Activated CD4-positive, alpha-beta T cell treated with anti-CD3 and anti-CD28 coated beads for 36 hours (primary cell): ENCODE data around the gene OTOA. TPM values are rescaled to one million over a fixed set of nuclear protein-coding genes. Genes with fewer than 3 reads are reported as not detected.
"Not testable (repeated sequence)": the region's sequence is repeated elsewhere in the genome, so short reads cannot be mapped to it uniquely, and the experiment has no call there.

Source experiments
- ATAC-seq: fragments of 200-7000 bp; cut with Tn5 transposase; one replicate; pipeline ENCODE4 v1.10.0; 2021; ENCODE audit warnings: mild to moderate bottlenecking, moderate library complexity
- CTCF ChIA-PET: fragments of 350-600 bp; sonication (Branson Sonifier 250); formaldehyde crosslinking; loops from one replicate; lab custom pipeline; 2021; ENCODE audit warnings: antibody characterized with exemption; lab: Charles Lee
- POLR2A ChIA-PET: fragments of 350-600 bp; sonication (Branson Sonifier 250); formaldehyde crosslinking; loops from one replicate; lab custom pipeline; 2021; ENCODE audit warnings: antibody characterized with exemption, inconsistent platforms; lab: Charles Lee
- DNase-seq: peaks from one replicate; pipeline ENCODE4 v3.0.0-alpha.2; 2020
- H3K27ac Mint-ChIP-seq: one replicate; pipeline ENCODE4 v1.8.0; 2021; ENCODE audit warnings: mixed read lengths
- H3K27me3 Mint-ChIP-seq: one replicate; pipeline ENCODE4 v1.8.0; 2021; ENCODE audit warnings: mixed read lengths
- H3K36me3 Mint-ChIP-seq: one replicate; pipeline ENCODE4 v1.8.0; 2021; ENCODE audit warnings: low read depth, mixed read lengths
- H3K4me1 Mint-ChIP-seq: one replicate; pipeline ENCODE4 v1.8.0; 2021; ENCODE audit warnings: mixed read lengths
- H3K4me3 Mint-ChIP-seq: one replicate; pipeline ENCODE4 v1.8.0; 2021; ENCODE audit warnings: mild to moderate bottlenecking, moderate library complexity, mixed read lengths
- H3K9me3 Mint-ChIP-seq: one replicate; pipeline ENCODE4 v1.8.0; 2021; ENCODE audit warnings: low read depth, mixed read lengths
- intact Hi-C, 2 experiments: fragments of 100-400 bp; cut with DNase I in 1 of 2; cut with micrococcal nuclease in 1 of 2; formaldehyde crosslinking; loops; one replicate each; pipeline versions ENCODE4 v1.14.2 to v1.15.1; 2022 to 2024; cut with DNase I, micrococcal nuclease
- total RNA-seq, 2 experiments: library from RNA; stranded (reverse); gene quantifications; one replicate each; pipeline ENCODE4 v1.2.3, GENCODE V29; 2021

Gene OTOA
- total RNA-seq, 2 experiments from 2014 or later = 0.07 TPM; not detected in 1

- no peaks in the 10 kb centered on the region for H3K36me3 Mint-ChIP-seq
- H3K27me3 Mint-ChIP-seq = peaks cover 1% of the 10 kb centered on the region
- CTCF ChIA-PET = no interaction called here
- H3K4me3 Mint-ChIP-seq = no peak overlapping the region
- H3K4me1 Mint-ChIP-seq = no peaks in the 10 kb centered on the region
- POLR2A ChIA-PET = no interaction called here
- intact Hi-C loops = no loop called here
- no peaks in the 10 kb centered on the region for H3K9me3 Mint-ChIP-seq
- H3K27ac Mint-ChIP-seq = no peak overlapping the region
- DNase-seq (no peak), ATAC-seq (no peak)
These were observed 38.5 kb downstream of the OTOA start for GRCh38 chr16:21702276-21702675.

DNA sequence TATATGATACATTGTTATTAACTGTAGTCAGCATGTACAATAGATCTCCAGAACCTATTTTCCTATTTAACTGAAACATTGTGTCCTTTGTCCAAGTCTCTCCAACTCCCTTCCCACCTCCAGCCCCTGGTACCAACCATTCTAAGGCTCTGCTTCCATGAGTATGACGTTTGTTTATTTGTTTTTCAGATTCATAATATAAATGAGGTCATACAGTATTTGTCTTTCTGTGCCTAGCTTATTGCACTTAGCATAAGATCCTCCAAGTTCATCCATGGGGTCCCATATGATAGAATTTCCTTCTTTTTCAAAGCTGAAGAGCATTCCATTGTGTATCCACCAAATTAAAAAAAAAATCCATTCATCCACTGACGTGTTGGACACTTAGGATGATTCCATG is 39.4 kb downstream of the OTOA start:
- no peaks in the 10 kb centered on the region for H3K4me1 Mint-ChIP-seq
- no peaks in the 10 kb centered on the region for H3K9me3 Mint-ChIP-seq
- POLR2A ChIA-PET = no interaction called here
- peaks cover 1% of the 10 kb centered on the region for H3K27me3 Mint-ChIP-seq
- DNase-seq (no peak), ATAC-seq (no peak)
- no peak overlapping the region for H3K4me3 Mint-ChIP-seq
- CTCF ChIA-PET = interaction anchor here (0.6 to 1.9 kb wide), 3 partner anchors 9 to 1803 kb away, joined by 3 to 11 read pairs (median 3); no protein-coding TSS in a partner anchor
- H3K36me3 Mint-ChIP-seq = no peaks in the 10 kb centered on the region
- no peak overlapping the region for H3K27ac Mint-ChIP-seq
- intact Hi-C loops = no loop called here

DNA sequence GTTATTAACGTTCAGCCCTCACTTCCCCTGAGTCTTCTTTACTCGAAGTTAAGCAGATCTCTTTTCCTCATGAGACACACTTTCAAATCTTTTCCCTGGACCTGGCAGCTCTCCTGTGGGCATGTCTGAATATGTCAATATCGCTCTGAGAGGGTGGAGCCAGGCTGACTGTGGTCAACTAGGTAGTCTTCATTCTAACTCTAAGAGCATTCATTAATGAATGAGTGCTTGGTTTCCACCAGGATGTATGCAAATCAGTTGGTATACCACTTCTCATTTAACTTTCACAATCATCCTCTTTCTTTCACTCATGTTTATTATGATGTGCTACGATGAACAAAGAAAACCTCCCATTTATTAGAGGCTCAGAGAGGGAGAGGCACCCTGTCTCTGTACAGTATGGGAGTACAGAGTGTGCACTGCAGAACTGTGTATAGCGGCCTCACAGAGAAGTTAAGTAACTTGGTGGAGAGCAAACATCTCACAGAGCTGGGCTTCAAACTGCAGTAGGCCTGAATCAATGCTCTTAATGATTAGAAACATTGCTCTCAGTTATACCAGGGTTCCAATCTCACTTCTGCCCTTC is 39.9 kb downstream of the OTOA start:
- Mint-ChIP-seq H3K27me3 (peaks cover under 1% of the 10 kb centered on the region), H3K9me3 (no peaks in the 10 kb centered on the region), H3K36me3 (no peaks in the 10 kb centered on the region), H3K4me3 (no peak overlapping the region), H3K27ac (no peak overlapping the region), H3K4me1 (no peaks in the 10 kb centered on the region)
- ATAC-seq = no peak
- DNase-seq = no peak
- intact Hi-C loops = no loop called here
- ChIA-PET POLR2A (no interaction called here), CTCF (interaction anchor here (0.6 to 1.9 kb wide), 3 partner anchors 9 to 1802 kb away, joined by 3 to 11 read pairs (median 3); no protein-coding TSS in a partner anchor)

DNA sequence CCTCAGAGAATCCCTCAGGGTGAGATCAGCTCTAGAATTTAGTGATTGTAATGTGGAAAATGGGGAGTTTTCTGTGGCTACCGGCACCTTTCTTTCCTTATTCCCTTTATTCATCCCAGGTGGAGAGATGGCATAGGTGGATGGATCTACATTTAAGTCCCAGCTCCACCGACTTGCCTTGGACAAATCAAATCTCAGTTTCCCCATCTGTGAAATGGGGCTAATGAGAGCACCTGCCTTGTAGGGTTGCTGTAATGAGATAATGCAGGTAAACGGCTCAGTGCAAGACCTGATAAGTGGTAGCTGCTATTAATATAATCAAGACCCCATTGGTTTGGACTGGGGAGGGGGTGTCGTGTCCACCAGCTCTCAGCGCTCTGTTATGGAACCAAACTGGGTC is 40.5 kb downstream of the OTOA start:
- intact Hi-C loops = no loop called here
- CTCF ChIA-PET = interaction anchor here (1.8 to 1.9 kb wide), 2 partner anchors 8 to 47 kb away, joined by 3 to 11 read pairs; no protein-coding TSS in a partner anchor
- no peaks in the 10 kb centered on the region for H3K9me3 Mint-ChIP-seq
- POLR2A ChIA-PET = no interaction called here
- no peak overlapping the region for H3K27ac Mint-ChIP-seq
- no peak overlapping the region for H3K4me3 Mint-ChIP-seq
- DNase-seq (no peak), ATAC-seq (no peak)
- no peaks in the 10 kb centered on the region for H3K27me3 Mint-ChIP-seq
- H3K36me3 Mint-ChIP-seq = no peaks in the 10 kb centered on the region
- H3K4me1 Mint-ChIP-seq = no peaks in the 10 kb centered on the region

- ChIA-PET POLR2A (no interaction called here), CTCF (interaction anchor here (1.5 to 1.9 kb wide), 3 partner anchors 8 to 47 kb away, joined by 3 to 11 read pairs (median 5); no protein-coding TSS in a partner anchor)
- H3K9me3 Mint-ChIP-seq = no peaks in the 10 kb centered on the region
- no peak overlapping the region for H3K4me3 Mint-ChIP-seq
- no peak overlapping the region for H3K27ac Mint-ChIP-seq
- H3K36me3 Mint-ChIP-seq = no peaks in the 10 kb centered on the region
- H3K4me1 Mint-ChIP-seq = no peaks in the 10 kb centered on the region
- intact Hi-C loops = loop anchor here in 1 of 2 experiments (5.0 kb wide), 1 partner anchor 1243 kb away; no protein-coding TSS in a partner anchor
- ATAC-seq (no peak), DNase-seq (no peak)
- H3K27me3 Mint-ChIP-seq = no peaks in the 10 kb centered on the region
These were observed 41.0 kb downstream of the OTOA start for GRCh38 chr16:21704733-21705132.

GRCh38 chr16:21708533-21709115 is 44.9 kb downstream of the OTOA start:
- H3K4me1 Mint-ChIP-seq = no peaks in the 10 kb centered on the region
- intact Hi-C loops = loop anchor here (1.0 to 5.0 kb wide), 3 partner anchors 51 to 1239 kb away; no protein-coding TSS in a partner anchor
- H3K4me3 Mint-ChIP-seq = no peak overlapping the region
- no peaks in the 10 kb centered on the region for H3K27me3 Mint-ChIP-seq
- no peak overlapping the region for H3K27ac Mint-ChIP-seq
- ChIA-PET POLR2A (interaction anchor here (0.7 kb wide), 1 partner anchor 996 kb away, joined by 3 read pairs; no protein-coding TSS in a partner anchor), CTCF (interaction anchor here (0.6 to 4.7 kb wide), 21 partner anchors 10 to 1728 kb away, joined by 3 to 40 read pairs (median 3); partner anchors contain the start of gene IGSF6)
- ATAC-seq (peak; percentile 66), DNase-seq (peak; percentile 92)
- no peaks in the 10 kb centered on the region for H3K9me3 Mint-ChIP-seq
- H3K36me3 Mint-ChIP-seq = no peaks in the 10 kb centered on the region

DNA sequence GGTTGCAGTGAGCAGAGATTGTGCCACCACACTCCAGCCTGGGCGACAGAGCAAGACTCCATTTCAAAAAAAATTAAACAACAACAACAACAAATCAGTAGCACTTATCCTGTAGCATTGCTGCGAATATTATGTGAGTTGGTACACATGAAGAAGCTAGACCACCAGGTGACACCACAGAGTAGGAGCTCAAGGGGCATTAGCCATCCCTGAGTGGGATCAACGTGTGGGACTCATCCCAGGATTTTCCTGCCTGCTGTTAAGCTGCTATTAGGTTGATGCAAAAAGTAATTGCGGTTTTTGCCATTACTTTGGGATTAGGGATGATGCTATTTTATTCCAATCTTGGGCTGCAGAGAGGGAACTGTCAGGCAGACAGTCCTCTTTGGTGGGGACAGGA is 47.2 kb downstream of the OTOA start:
- DNase-seq (no peak), ATAC-seq (no peak)
- intact Hi-C loops = no loop called here
- Mint-ChIP-seq H3K27me3 (no peaks in the 10 kb centered on the region), H3K9me3 (no peaks in the 10 kb centered on the region), H3K4me3 (no peak overlapping the region), H3K4me1 (peaks cover 3% of the 10 kb centered on the region), H3K27ac (no peak overlapping the region), H3K36me3 (no peaks in the 10 kb centered on the region)
- ChIA-PET POLR2A (no interaction called here), CTCF (interaction anchor here (0.5 to 4.7 kb wide), 7 partner anchors 16 to 369 kb away, joined by 3 to 22 read pairs (median 3); partner anchors contain the start of gene IGSF6)

GRCh38 chr16:21713549-21714368 is 50.0 kb downstream of the OTOA start:
- Mint-ChIP-seq H3K36me3 (no peaks in the 10 kb centered on the region), H3K4me3 (no peak overlapping the region), H3K9me3 (no peaks in the 10 kb centered on the region), H3K4me1 (peaks cover 3% of the 10 kb centered on the region), H3K27me3 (no peaks in the 10 kb centered on the region), H3K27ac (no peak overlapping the region)
- DNase-seq (peak; percentile 28), ATAC-seq (peak; percentile 30)
- ChIA-PET CTCF (interaction anchor here (3.4 kb wide), 1 partner anchor 56 kb away, joined by 16 read pairs; no protein-coding TSS in a partner anchor), POLR2A (no interaction called here)
- intact Hi-C loops = no loop called here

DNA sequence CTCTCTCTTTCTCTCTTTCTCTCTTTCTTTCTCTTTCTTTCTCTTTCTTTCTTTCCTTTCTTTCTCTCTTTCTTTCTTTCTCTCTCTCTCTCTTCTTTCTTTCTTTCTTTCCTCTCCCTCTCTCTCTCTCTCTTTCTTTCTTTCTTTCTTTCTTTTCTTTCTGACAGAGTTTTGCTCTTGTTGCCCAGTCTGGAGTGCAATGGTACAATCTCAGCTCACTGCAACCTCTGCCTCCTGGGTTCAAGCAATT is 50.5 kb downstream of the OTOA start:
- ATAC-seq, H3K4me1 Mint-ChIP-seq, H3K27me3 Mint-ChIP-seq, H3K36me3 Mint-ChIP-seq, POLR2A ChIA-PET, intact Hi-C loops, H3K4me3 Mint-ChIP-seq, H3K27ac Mint-ChIP-seq, CTCF ChIA-PET, H3K9me3 Mint-ChIP-seq, DNase-seq: not testable (repeated sequence)

DNA sequence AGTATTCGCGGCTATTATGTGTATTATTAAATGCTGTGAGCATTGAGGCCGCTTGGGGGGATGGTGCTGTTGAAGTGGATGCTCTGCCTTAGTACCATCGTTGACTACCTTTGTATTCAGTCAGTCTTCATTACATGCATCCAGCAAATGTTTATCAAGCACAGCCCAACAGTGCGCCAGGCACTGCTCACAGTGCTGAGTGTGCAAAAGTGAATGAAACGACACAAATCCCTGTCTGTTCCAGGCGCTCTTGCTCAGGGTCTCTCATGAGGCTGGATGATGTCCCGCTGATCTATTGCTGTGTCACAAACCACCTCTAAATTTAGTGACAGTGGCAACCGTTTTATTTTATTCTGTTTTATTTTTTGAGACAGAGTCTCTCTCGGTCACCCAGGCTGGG is 53.8 kb downstream of the OTOA start:
- Mint-ChIP-seq H3K4me1 (peaks cover 3% of the 10 kb centered on the region), H3K27me3 (no peaks in the 10 kb centered on the region), H3K4me3 (no peak overlapping the region), H3K36me3 (no peaks in the 10 kb centered on the region), H3K9me3 (no peaks in the 10 kb centered on the region), H3K27ac (no peak overlapping the region)
- DNase-seq = no peak
- ChIA-PET CTCF (interaction anchor here (0.8 kb wide), 1 partner anchor 19 kb away, joined by 4 read pairs; no protein-coding TSS in a partner anchor), POLR2A (interaction anchor here (0.7 kb wide), 1 partner anchor 235 kb away, joined by 3 read pairs; no protein-coding TSS in a partner anchor)
- intact Hi-C loops = no loop called here
- no peak for ATAC-seq

GRCh38 chr16:21719283-21719682 is 55.5 kb downstream of the OTOA start:
- no peak for ATAC-seq
- Mint-ChIP-seq H3K27me3 (peaks cover 3% of the 10 kb centered on the region), H3K4me1 (peaks cover 5% of the 10 kb centered on the region)

More at GRCh38 chr16:21719283-21719682, 55.5 kb downstream of the OTOA start:
- Mint-ChIP-seq H3K9me3 (peaks cover 4% of the 10 kb centered on the region), H3K36me3 (no peaks in the 10 kb centered on the region), H3K27ac (no peak overlapping the region), H3K4me3 (no peak overlapping the region)
- intact Hi-C loops = no loop called here
- no peak for DNase-seq
- ChIA-PET CTCF (interaction anchor here (0.7 to 1.3 kb wide), 3 partner anchors 10 to 359 kb away, joined by 4 to 6 read pairs (median 4); no protein-coding TSS in a partner anchor), POLR2A (interaction anchor here (0.6 kb wide), 1 partner anchor 12 kb away, joined by 3 read pairs; no protein-coding TSS in a partner anchor)
